ENCODE measurements around the gene UCHL5. TPM values are rescaled to one million over a fixed set of nuclear protein-coding genes. Genes with fewer than 3 reads are reported as not detected.

UCHL5 gene
- total RNA-seq, 1 experiment from 2014 or later: 42.1 TPM

DNA sequence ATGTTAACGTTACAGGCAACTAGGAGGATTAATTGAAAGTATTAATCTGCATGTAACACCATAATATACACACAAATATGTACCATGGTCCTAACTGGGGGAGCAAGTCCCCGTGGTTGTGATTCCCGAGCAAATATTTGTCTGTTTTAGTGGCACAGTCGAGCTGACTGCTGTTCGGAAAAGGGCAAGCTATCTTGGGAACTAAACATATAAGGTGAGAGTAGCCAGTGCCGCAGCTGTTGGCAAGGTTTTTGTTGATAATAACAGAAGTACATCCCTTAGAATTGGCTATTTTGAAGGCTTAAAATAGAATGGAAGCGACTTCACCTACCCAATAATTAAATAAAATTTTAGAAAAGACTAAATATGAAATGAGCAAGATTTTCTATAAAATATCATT is 45.5 kb downstream of the UCHL5 start:
- TF ChIP-seq, protein P1, sequence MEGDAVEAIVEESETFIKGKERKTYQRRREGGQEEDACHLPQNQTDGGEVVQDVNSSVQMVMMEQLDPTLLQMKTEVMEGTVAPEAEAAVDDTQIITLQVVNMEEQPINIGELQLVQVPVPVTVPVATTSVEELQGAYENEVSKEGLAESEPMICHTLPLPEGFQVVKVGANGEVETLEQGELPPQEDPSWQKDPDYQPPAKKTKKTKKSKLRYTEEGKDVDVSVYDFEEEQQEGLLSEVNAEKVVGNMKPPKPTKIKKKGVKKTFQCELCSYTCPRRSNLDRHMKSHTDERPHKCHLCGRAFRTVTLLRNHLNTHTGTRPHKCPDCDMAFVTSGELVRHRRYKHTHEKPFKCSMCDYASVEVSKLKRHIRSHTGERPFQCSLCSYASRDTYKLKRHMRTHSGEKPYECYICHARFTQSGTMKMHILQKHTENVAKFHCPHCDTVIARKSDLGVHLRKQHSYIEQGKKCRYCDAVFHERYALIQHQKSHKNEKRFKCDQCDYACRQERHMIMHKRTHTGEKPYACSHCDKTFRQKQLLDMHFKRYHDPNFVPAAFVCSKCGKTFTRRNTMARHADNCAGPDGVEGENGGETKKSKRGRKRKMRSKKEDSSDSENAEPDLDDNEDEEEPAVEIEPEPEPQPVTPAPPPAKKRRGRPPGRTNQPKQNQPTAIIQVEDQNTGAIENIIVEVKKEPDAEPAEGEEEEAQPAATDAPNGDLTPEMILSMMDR (conservative IDR thresholded peaks at IDR 0.05): no peak
- no peak overlapping the region for H3K27ac Mint-ChIP-seq

More for the DNA sequence above, 45.5 kb downstream of the UCHL5 start:
- Histone ChIP-seq H3K4ac (ENCODE audit: low read depth, low read length) (no peak overlapping the region), H2BK120ac (ENCODE audit: low read depth, low read length, poor library complexity, severe bottlenecking) (no peak overlapping the region), H3K27me3 (ENCODE audit: insufficient read depth, low read length) (no peaks in the 10 kb centered on the region), H3K79me1 (ENCODE audit: insufficient read depth, low read depth, low read length, poor library complexity, severe bottlenecking) (no peaks in the 10 kb centered on the region), H2BK20ac (ENCODE audit: low read depth, low read length, poor library complexity, severe bottlenecking) (no peak overlapping the region), H3T11ph (ENCODE audit: low read length) (no peak overlapping the region), H3K23me2 (ENCODE audit: insufficient read length, low read depth, low read length, poor library complexity, severe bottlenecking) (no peaks in the 10 kb centered on the region), H2BK15ac (ENCODE audit: low read depth, low read length) (no peak overlapping the region), H3K18ac (ENCODE audit: insufficient read length, low read depth, low read length) (no peak overlapping the region), H3K9ac (ENCODE audit: extremely low read depth, insufficient read length, low read length) (no peak overlapping the region), H4K20me1 (ENCODE audit: control insufficient read depth, insufficient read depth, insufficient read length) (no peaks in the 10 kb centered on the region), H2AFZ (ENCODE audit: low read length) (no peak overlapping the region), H3K9me3 (ENCODE audit: control insufficient read depth, low read depth, low read length) (no peaks in the 10 kb centered on the region), H4K5ac (ENCODE audit: insufficient read length, low read depth, low read length) (no peak overlapping the region), H2BK5ac (ENCODE audit: insufficient read length, low read length) (no peak overlapping the region), H3K27ac (ENCODE audit: insufficient read length, low read depth, low read length) (no peak overlapping the region), H2AK5ac (ENCODE audit: insufficient read length, low read length) (no peak overlapping the region), H3K79me2 (ENCODE audit: insufficient read depth, low read length) (no peaks in the 10 kb centered on the region), H4K8ac (replicated peaks; ENCODE audit: insufficient read length, low read depth, low read length) (no peak overlapping the region), H3K14ac (ENCODE audit: insufficient read depth, low read length) (no peak overlapping the region), H2BK12ac (ENCODE audit: insufficient read length, low read depth, low read length) (no peak overlapping the region), H3K4me2 (ENCODE audit: insufficient read depth, insufficient read length, low read length) (no peak overlapping the region), H3K23ac (ENCODE audit: insufficient read length, low read depth, low read length) (no peak overlapping the region), H3K4me1 (ENCODE audit: insufficient read depth, low read length) (no peaks in the 10 kb centered on the region), H3K56ac (ENCODE audit: insufficient read length, low read depth, low read length) (no peak overlapping the region), H4K91ac (ENCODE audit: insufficient read length, low read depth, low read length) (no peak overlapping the region)
- Mint-ChIP-seq H3K36me3 (ENCODE audit: insufficient read depth in 1 of 3, low read depth in 3 of 3) (peaks cover 0 to 3% (median 0%) of the 10 kb centered on the region in 3 experiments; a peak in 1 of 7 replicates), H3K4me1 (no peaks in the 10 kb centered on the region), H3K27me3 (ENCODE audit: low read depth) (no peaks in the 10 kb centered on the region), H3K4me3 (no peak overlapping the region), H3K9me3 (no peaks in the 10 kb centered on the region)
- no peak for DNase-seq
- WGBS (ENCODE audit: extremely low coverage, insufficient read length, low lambda C conversion rate): no CpG with 5 or more reads among the region's 7 CpGs

Measured in H9 (cell line).